A549 treated with AZD2906 at 1 μM for 4 hours (cell line): ENCODE measurements around the gene PKP2. TPM values are rescaled to one million over a fixed set of nuclear protein-coding genes. Genes with fewer than 3 reads are reported as not detected.

ENCODE experiments used
- total RNA-seq: library from RNA; stranded (reverse); fragments of 200-300 nt; extraction: Qiagen RNA extraction; gene quantifications from 5 replicates; pipeline ENCODE4 v1.2.3, GENCODE V29; 2022

PKP2 gene
- 7.6 to 9.4 TPM (median 9.0 TPM) in 5 replicates for total RNA-seq

GRCh38 chr12:32896432-32897280 lies at the start of gene PKP2:
Gene PKP2 (minus strand): TSS chr12:32896777. CDS start chr12:32896731, 46 bp downstream.

GRCh38 chr12:32755654-32756475 lies 140.7 kb downstream of the PKP2 start, which contains the start of gene YARS2:
Gene YARS2 (minus strand): TSS chr12:32755897. CDS start chr12:32755874, 23 bp downstream.

Other genes starting within 250 kb of the PKP2 start
- 51.3 to 66.1 TPM (median 60.0 TPM) in 5 replicates for gene DNM1L, start 217.5 kb downstream of the PKP2 start, total RNA-seq
- 29.3 to 34.8 TPM (median 32.1 TPM) in 5 replicates for gene YARS2, start 140.9 kb downstream of the PKP2 start, total RNA-seq